NCI-H2081 (cell line): ENCODE measurements around the gene PXK.
"Not testable (repeated sequence)": the region's sequence is repeated elsewhere in the genome, so short reads cannot be mapped to it uniquely, and the experiment has no call there.

Experiments used
- DNase-seq, 2 experiments: peaks; one replicate each; lab custom pipeline; 2025; lab: John Stamatoyannopoulos, UW

PXK gene

DNA sequence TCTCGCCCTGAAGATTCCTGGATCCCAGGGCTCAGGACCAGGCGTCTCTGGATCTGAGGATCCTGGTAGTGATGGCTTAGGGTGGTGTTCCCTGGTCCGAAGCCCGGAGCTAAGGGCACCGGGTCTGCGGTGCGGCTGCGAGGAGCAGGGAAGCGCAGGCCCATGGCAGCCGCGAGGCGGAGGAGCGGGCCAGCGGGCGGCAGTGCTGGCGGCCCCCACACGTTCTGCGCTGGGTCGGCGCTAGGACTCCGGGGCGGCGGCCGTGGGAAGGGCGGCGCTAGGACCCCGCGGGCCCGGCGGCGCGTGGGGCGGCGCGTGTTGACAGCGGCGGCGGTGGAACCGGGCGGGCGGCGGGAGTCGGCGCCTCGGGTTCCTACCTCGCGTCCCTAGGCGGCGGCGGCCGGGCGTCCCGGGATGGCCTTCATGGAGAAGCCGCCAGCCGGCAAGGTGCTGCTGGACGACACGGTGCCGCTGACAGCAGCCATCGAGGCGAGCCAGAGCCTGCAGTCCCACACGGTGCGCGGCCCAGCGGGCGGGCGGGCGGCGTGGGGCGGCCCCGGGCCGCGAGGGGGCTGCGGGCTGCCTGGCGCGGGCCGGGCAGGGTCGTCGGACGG is at the start of gene PXK:
Gene PXK (plus strand): TSS at position 318 of the 614 bp plus-strand sequence. CDS start 97 bp downstream, at position 415.
- DNase-seq: peak; percentile 15 to 52

DNA sequence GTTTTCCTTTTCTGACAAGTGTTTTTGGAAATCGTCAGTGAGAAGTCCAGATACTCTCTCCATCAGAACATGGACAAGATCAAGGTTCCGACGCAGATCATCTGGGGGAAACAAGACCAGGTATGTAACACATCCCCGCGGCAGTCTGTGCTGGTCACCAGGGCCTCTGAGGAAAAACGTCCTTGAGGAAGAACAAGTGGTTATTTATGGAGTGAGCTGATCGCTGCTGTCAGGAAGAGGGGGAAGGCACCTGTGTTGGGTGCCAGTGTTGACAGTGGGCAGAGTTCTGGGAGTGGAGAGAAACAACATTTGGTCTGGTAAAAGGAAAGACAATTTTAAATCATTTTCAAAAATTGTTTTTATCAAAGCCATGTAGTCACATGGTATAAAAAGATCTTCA is 47.4 kb upstream of the PXK start:
- no peak for DNase-seq

GRCh38 chr3:58287354-58287753 is 45.3 kb upstream of the PXK start:
- DNase-seq: no peak

DNA sequence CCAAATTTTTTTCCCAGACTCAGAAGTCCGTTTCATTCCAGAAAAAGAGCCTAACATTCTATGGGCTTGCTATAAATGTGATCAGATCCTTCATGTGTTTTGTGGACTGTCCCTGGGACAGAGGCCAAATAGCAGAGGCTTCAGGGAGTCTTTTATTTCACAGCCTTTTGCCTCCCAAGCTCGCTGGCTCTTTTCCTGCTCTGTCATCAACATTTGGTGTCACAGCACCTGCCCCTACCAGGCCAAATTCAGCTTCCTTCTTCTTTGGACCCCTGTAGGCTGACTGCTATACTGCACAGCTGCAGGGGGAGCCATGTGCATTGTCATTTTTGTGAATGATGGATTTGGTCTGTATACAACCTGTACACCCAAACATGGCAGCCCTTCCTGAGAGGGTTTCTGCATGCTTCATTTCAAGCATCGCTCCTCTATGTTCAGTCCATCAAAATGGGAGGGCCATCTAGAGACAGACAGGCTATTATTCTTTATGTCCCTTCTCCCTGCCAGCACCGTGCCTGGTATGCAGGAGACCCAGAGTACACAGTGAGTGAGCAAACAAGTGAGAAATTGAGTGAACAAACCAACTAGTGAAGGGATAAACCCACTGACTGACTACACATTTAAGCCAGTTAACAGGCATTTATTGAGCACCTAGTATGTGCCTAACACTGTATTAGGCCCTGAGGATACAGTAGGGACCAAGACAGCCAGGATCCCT is 44.5 kb upstream of the PXK start:
- no peak for DNase-seq

- not testable (repeated sequence) for DNase-seq
Measured at GRCh38 chr3:58288964-58289613, 43.6 kb upstream of the PXK start.

DNA sequence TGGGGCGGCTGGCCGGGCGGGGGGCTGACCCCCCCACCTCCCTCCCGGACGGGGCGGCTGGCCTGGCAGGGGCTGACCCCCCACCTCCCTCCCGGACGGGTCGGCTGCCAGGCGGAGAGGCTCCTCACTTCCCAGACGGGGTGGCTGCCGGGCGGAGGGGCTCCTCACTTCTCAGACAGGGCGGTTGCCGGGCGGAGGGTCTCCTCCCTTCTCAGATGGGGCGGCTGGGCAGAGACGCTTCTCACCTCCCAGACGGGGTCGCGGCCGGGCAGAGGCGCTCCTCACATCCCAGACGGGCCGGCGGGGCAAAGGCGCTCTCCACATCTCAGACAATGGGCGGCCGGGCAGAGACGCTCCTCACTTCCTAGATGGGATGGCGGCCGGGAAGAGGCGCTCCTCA is 42.2 kb upstream of the PXK start:
- DNase-seq: not testable (repeated sequence)

GRCh38 chr3:58291671-58292338 is 40.9 kb upstream of the PXK start:
- DNase-seq: no peak

- no peak for DNase-seq
Measured at GRCh38 chr3:58292866-58293265, 39.8 kb upstream of the PXK start.

DNA sequence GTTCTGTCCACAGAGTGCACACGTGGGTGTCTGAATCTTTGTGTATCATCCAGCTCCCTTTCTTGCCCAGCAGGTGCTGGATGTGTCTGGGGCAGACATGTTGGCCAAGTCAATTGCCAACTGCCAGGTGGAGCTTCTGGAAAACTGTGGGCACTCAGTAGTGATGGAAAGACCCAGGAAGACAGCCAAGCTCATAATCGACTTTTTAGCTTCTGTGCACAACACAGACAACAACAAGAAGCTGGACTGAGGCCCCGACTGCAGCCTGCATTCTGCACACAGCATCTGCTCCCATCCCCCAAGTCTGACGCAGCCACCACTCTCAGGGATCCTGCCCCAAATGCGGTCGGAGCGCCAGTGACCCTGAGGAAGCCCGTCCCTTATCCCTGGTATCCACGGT is 39.2 kb upstream of the PXK start:
- DNase-seq: no peak

GRCh38 chr3:58296269-58296668 is 36.4 kb upstream of the PXK start:
- DNase-seq: no peak

DNA sequence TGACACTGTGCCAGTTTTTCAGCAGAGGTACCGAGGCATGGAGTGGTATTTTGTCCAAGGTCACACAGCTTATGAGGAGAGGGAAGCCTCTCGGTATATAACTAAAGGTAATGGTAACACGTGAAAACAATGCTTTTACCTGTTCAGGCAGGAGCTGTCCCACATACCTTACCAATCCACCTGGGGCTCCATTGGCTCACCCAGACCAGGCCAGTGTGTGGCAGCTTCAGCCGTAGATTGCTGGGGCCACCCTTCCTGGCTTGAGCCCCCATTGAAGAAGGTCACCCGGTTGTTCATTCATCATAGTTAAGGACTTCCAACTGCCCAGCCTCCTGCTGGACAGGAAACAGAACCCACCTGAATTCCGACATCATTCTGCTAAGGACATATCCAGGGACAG is 35.8 kb upstream of the PXK start:
- DNase-seq: no peak

DNA sequence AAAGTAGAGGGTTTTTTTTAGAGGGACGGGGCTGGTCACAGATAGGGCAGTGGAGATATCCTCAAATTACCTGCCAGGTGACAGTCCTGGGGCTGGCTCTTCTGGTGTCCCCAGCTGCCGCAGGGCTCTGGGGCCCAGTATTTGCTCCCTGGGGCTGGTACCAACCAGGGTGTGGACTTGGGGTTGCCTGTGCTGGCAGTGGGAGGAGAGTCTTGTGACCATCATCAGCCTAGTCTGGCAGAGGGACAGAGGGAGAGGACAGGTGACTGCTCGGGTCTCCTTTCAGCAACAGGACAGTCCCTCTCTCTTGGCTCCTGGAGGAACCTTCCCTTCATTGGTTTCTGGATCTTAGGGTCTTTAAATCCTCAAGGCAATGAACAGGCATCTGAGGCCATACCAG is 34.5 kb upstream of the PXK start:
- DNase-seq: no peak

GRCh38 chr3:58299075-58299474 is 33.6 kb upstream of the PXK start:
- no peak for DNase-seq

DNA sequence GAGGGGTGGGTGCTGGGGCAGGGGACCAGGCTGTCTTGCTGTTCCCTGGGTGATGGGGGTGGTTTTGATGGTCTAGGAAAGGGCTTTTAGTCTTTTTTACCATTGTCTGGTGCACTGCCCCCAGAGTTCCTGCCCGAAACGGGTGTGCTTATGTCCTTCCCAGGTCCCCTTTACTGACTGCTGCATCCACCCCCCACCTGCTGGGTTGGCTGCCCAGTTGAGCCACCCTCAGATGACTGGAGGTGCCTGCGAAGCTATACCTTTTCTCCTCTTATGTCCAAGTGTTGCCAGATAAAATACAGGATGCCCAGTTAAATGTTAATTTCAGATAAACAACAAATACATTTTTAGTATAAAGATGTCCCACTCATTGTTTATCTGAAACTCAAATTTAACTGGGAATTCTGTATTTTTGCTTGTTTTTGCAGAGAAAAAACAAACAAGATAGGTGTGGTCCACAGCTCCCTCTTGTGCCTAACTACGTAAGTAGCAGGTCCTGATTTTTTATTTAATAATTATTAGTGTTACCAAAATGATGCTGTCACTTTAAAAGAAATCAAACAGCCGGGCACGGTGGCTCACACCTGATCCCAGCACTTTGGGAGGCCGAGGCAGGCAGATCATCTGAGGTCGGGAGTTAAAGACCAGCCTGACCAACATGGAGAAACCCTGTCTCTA is 32.7 kb upstream of the PXK start:
- DNase-seq: no peak

GRCh38 chr3:58305882-58306711 is 26.6 kb upstream of the PXK start, which contains the start of the genes HTD2 and RPP14:
Gene HTD2, plus strand, starts transcription at chr3:58306520. Its CDS starts 11,094 bp downstream, at chr3:58317614.
Gene RPP14, plus strand, starts transcription at chr3:58306245. Its CDS starts 4,085 bp downstream, at chr3:58310330.
- peak; percentile 91 to 92 for DNase-seq

DNA sequence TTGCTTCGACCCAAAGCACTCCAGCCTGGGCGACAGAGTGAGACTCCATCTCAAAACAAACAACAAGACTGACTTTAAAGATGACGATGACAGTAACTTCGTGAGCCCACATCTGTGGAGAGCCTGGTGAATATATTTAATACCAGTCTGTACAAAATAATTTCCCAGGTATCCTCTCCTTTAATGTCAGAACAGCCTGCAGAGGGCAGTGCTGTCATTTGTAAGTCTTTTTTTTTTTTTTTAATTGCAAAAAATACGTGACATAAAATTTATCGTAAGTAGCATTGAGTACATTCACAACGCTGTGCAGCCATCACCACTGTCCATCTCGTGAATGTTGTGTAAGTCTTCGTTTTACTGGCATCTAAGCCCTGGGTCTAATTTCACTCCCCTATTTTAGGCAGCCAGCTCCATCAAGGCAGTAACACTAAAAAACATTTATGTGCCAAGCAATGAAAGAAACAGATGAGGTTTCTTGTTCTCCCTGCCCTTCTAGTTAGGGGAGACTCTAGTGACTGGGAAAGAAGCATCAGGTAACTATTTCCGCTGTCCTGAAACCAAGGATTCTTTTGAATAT is 25.0 kb upstream of the PXK start:
- peak; percentile 21 to 48 for DNase-seq

- no peak for DNase-seq
Measured at GRCh38 chr3:58308728-58309127, 24.0 kb upstream of the PXK start.

DNA sequence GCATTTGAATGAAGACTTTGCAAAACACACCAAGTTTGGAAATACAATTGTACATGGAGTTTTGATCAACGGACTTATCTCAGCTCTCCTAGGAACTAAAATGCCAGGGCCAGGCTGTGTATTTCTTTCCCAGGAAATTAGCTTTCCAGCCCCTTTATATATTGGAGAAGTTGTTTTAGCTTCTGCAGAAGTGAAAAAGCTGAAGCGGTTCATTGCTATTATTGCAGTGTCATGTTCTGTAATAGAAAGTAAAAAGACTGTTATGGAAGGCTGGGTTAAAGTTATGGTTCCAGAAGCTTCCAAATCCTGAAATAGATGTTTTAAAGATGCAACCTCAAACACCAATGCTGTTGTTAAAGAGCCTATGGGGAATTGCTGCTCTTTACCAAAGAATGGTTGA is 14.9 kb upstream of the PXK start:
- DNase-seq: no peak

GRCh38 chr3:58321791-58322190 is 10.9 kb upstream of the PXK start:
- no peak for DNase-seq

- DNase-seq: no peak
Measured at GRCh38 chr3:58322793-58323192, 9.9 kb upstream of the PXK start.
